ENCODE measurements around the gene ADAM15.

ADAM15 gene

GRCh38 chr1:155042789-155043188 lies 8.3 kb upstream of the ADAM15 start:
- no peaks in the 10 kb centered on the region for H3K36me3 ChIP-seq (replicated peaks; ENCODE audit: low read depth, low read length)
- no peak overlapping the region for H3K4me3 ChIP-seq (ENCODE audit: low read length)
- H3K9me3 ChIP-seq (ENCODE audit: insufficient read depth, low read length), result no peaks in the 10 kb centered on the region
- no peak overlapping the region for H3K4me2 ChIP-seq (ENCODE audit: low read length)
- no peak overlapping the region for H3K9ac ChIP-seq (ENCODE audit: low read length)
- no peaks in the 10 kb centered on the region for H4K20me1 ChIP-seq (ENCODE audit: insufficient read depth, low read length)
- no peak overlapping the region for H2AFZ ChIP-seq (ENCODE audit: low read depth, low read length)
- H3K4me1 ChIP-seq (ENCODE audit: low read length), result no peaks in the 10 kb centered on the region
- TF ChIP-seq EZH2phosphoT487 (IDR thresholded peaks at IDR 0.05; ENCODE audit: low read depth) (no peak), CTCF (IDR thresholded peaks at IDR 0.05; ENCODE audit: low read depth, low read length) (no peak)
- H3K27me3 ChIP-seq (ENCODE audit: low read depth, low read length), result peaks cover 15% of the 10 kb centered on the region
- no peak overlapping the region for H3K27ac ChIP-seq (ENCODE audit: low read length)
- no peaks in the 10 kb centered on the region for H3K79me2 ChIP-seq (ENCODE audit: low read length)

GRCh38 chr1:155043301-155043702 lies 7.8 kb upstream of the ADAM15 start:
- Histone ChIP-seq H3K4me1 (ENCODE audit: low read length) (no peaks in the 10 kb centered on the region), H3K79me2 (ENCODE audit: low read length) (no peaks in the 10 kb centered on the region), H4K20me1 (ENCODE audit: insufficient read depth, low read length) (no peaks in the 10 kb centered on the region), H3K9me3 (ENCODE audit: insufficient read depth, low read length) (no peaks in the 10 kb centered on the region), H3K27me3 (ENCODE audit: low read depth, low read length) (peaks cover 10% of the 10 kb centered on the region), H3K27ac (ENCODE audit: low read length) (no peak overlapping the region), H2AFZ (ENCODE audit: low read depth, low read length) (no peak overlapping the region), H3K4me2 (ENCODE audit: low read length) (no peak overlapping the region), H3K4me3 (ENCODE audit: low read length) (no peak overlapping the region), H3K36me3 (replicated peaks; ENCODE audit: low read depth, low read length) (no peaks in the 10 kb centered on the region), H3K9ac (ENCODE audit: low read length) (no peak overlapping the region)
- TF ChIP-seq CTCF (IDR thresholded peaks at IDR 0.05; ENCODE audit: low read depth, low read length) (no peak), EZH2phosphoT487 (IDR thresholded peaks at IDR 0.05; ENCODE audit: low read depth) (no peak)

GRCh38 chr1:155043793-155044192 lies 7.3 kb upstream of the ADAM15 start:
- H3K9me3 ChIP-seq (ENCODE audit: insufficient read depth, low read length), result no peaks in the 10 kb centered on the region
- peaks cover 5% of the 10 kb centered on the region for H3K27me3 ChIP-seq (ENCODE audit: low read depth, low read length)
- H3K27ac ChIP-seq (ENCODE audit: low read length), result no peak overlapping the region
- H3K36me3 ChIP-seq (replicated peaks; ENCODE audit: low read depth, low read length), result no peaks in the 10 kb centered on the region
- H3K79me2 ChIP-seq (ENCODE audit: low read length), result no peaks in the 10 kb centered on the region
- no peak overlapping the region for H3K4me2 ChIP-seq (ENCODE audit: low read length)
- H2AFZ ChIP-seq (ENCODE audit: low read depth, low read length), result no peak overlapping the region
- no peak overlapping the region for H3K4me3 ChIP-seq (ENCODE audit: low read length)
- no peak for TF ChIP-seq EZH2phosphoT487 (IDR thresholded peaks at IDR 0.05; ENCODE audit: low read depth)
- H4K20me1 ChIP-seq (ENCODE audit: insufficient read depth, low read length), result no peaks in the 10 kb centered on the region
- H3K9ac ChIP-seq (ENCODE audit: low read length), result no peak overlapping the region
- H3K4me1 ChIP-seq (ENCODE audit: low read length), result no peaks in the 10 kb centered on the region

- no peaks in the 10 kb centered on the region for H3K4me1 ChIP-seq (ENCODE audit: low read length)
- no peaks in the 10 kb centered on the region for H3K27me3 ChIP-seq (ENCODE audit: low read depth, low read length)
- H3K79me2 ChIP-seq (ENCODE audit: low read length), result no peaks in the 10 kb centered on the region
- TF ChIP-seq CTCF (IDR thresholded peaks at IDR 0.05; ENCODE audit: low read depth, low read length), result no peak
- no peak overlapping the region for H3K27ac ChIP-seq (ENCODE audit: low read length)
- H3K9me3 ChIP-seq (ENCODE audit: insufficient read depth, low read length), result no peaks in the 10 kb centered on the region
- no peak overlapping the region for H3K4me2 ChIP-seq (ENCODE audit: low read length)
- H2AFZ ChIP-seq (ENCODE audit: low read depth, low read length), result peak overlapping the region; percentile 35; the same call in 1 of the 2 replicates
- no peak overlapping the region for H3K9ac ChIP-seq (ENCODE audit: low read length)
- H4K20me1 ChIP-seq (ENCODE audit: insufficient read depth, low read length), result no peaks in the 10 kb centered on the region
- H3K4me3 ChIP-seq (ENCODE audit: low read length), result no peak overlapping the region
- no peaks in the 10 kb centered on the region for H3K36me3 ChIP-seq (replicated peaks; ENCODE audit: low read depth, low read length)
Measured at GRCh38 chr1:155044365-155044764, 6.8 kb upstream of the ADAM15 start.
